CD14-positive monocyte (primary cell): ENCODE results near the gene MARS1. TPM values are rescaled to one million over a fixed set of nuclear protein-coding genes. Genes with fewer than 3 reads are reported as not detected.
A peak's percentile ranks its signal among the peaks of the same experiment; 100 is the strongest.

Experiments
- DNase-seq, 3 donors: peaks; one replicate each; pipeline ENCODE4 v3.0.0-alpha.2; 2011 to 2022
- H2AFZ ChIP-seq: 2 replicates; pipeline ENCODE4 v1.6.0; 2012; ENCODE audit warnings: mild to moderate bottlenecking, low read depth, low read length, inconsistent platforms; ENCODE audit not compliant: insufficient read depth, poor library complexity, severe bottlenecking
- H3K27ac ChIP-seq, 2 donors: 1 replicate in 1 of 2; 2 replicates in 1 of 2; pipeline ENCODE4 v1.5.1; 2012 to 2013; ENCODE audit warnings: low read length in 2 of 2, control low read depth in 1 of 2, inconsistent platforms in 1 of 2, low read depth in 1 of 2, mild to moderate bottlenecking in 1 of 2
- H3K27me3 ChIP-seq, 2 donors: one replicate each; pipeline versions ENCODE4 v1.6.0 to v1.6.1; 2011 to 2013; ENCODE audit warnings: low read length in 2 of 2; ENCODE audit not compliant: control insufficient read depth in 2 of 2, insufficient read depth in 2 of 2
- H3K36me3 ChIP-seq, 2 donors: replicated peaks in 1 of 2; 1 replicate in 1 of 2; 2 replicates in 1 of 2; pipeline versions ENCODE4 v1.5.1 to v1.6.1; 2012 to 2013; ENCODE audit warnings: low read length in 2 of 2, control low read depth in 1 of 2, inconsistent platforms in 1 of 2, mild to moderate bottlenecking in 1 of 2; ENCODE audit not compliant: insufficient read depth in 2 of 2, control insufficient read depth in 1 of 2
- H3K4me1 ChIP-seq, 2 donors: 1 replicate in 1 of 2; 2 replicates in 1 of 2; pipeline versions ENCODE4 v1.5.1 to v1.6.1; 2012 to 2013; ENCODE audit warnings: low read length in 2 of 2, control low read depth in 1 of 2, inconsistent platforms in 1 of 2, mild to moderate bottlenecking in 1 of 2, moderate library complexity in 1 of 2; ENCODE audit not compliant: insufficient read depth in 2 of 2, control insufficient read depth in 1 of 2
- H3K4me2 ChIP-seq: replicated peaks from 2 replicates; pipeline ENCODE3; 2012; ENCODE audit warnings: low read length, moderate library complexity, mild to moderate bottlenecking; ENCODE audit not compliant: poor library complexity, severe bottlenecking; ENCODE audit errors: extremely low read depth
- H3K4me3 ChIP-seq, 3 experiments: fragments of 200-600 bp in 1 of 3; sonication (generic) in 1 of 3; replicated peaks in 1 of 3; 1 replicate in 2 of 3; 2 replicates in 1 of 3; pipeline ENCODE4 v1.5.1; 2011 to 2013; ENCODE audit warnings: low read length in 3 of 3, mild to moderate bottlenecking in 3 of 3, control low read depth in 2 of 3, low read depth in 2 of 3, inconsistent platforms in 1 of 3, moderate library complexity in 1 of 3
- H3K79me2 ChIP-seq: 2 replicates; pipeline ENCODE4 v1.6.0; 2012; ENCODE audit warnings: mild to moderate bottlenecking, control low read depth, inconsistent platforms, low read length, moderate library complexity; ENCODE audit not compliant: insufficient read depth
- H3K9ac ChIP-seq: 2 replicates; pipeline ENCODE4 v1.6.0; 2017; ENCODE audit warnings: low read length, mild to moderate bottlenecking; ENCODE audit not compliant: insufficient read depth, poor library complexity, severe bottlenecking
- H3K9me3 ChIP-seq, 2 donors: replicated peaks in 1 of 2; 1 replicate in 1 of 2; 2 replicates in 1 of 2; pipeline versions ENCODE4 v1.5.1 to v1.6.1; 2012 to 2013; ENCODE audit warnings: low read length in 2 of 2, control low read depth in 1 of 2; ENCODE audit not compliant: control insufficient read depth in 1 of 2, insufficient read depth in 1 of 2
- H4K20me1 ChIP-seq: 2 replicates; pipeline ENCODE4 v1.6.0; 2012; ENCODE audit warnings: mild to moderate bottlenecking, low read length, control low read depth, moderate library complexity; ENCODE audit not compliant: insufficient read depth
- H3K27ac Mint-ChIP-seq, 7 donors: one replicate each; pipeline ENCODE4 v1.8.0; 2020; ENCODE audit warnings: mild to moderate bottlenecking in 7 of 7, mixed read lengths in 7 of 7, moderate library complexity in 6 of 7, inconsistent platforms in 2 of 7
- H3K27me3 Mint-ChIP-seq, 3 donors: one replicate each; pipeline ENCODE4 v1.8.0; 2021 to 2022; ENCODE audit warnings: low read depth in 3 of 3, mild to moderate bottlenecking in 3 of 3, mixed read lengths in 3 of 3, moderate library complexity in 3 of 3, inconsistent platforms in 1 of 3
- H3K36me3 Mint-ChIP-seq, 2 donors: one replicate each; pipeline ENCODE4 v1.8.0; 2020; ENCODE audit warnings: mixed read lengths in 2 of 2, inconsistent platforms in 1 of 2, mild to moderate bottlenecking in 1 of 2
- H3K4me1 Mint-ChIP-seq: one replicate; pipeline ENCODE4 v1.8.0; 2020; ENCODE audit warnings: mild to moderate bottlenecking, mixed read lengths
- H3K4me3 Mint-ChIP-seq, 2 donors: one replicate each; pipeline ENCODE4 v1.8.0; 2020; ENCODE audit warnings: mild to moderate bottlenecking in 2 of 2, mixed read lengths in 2 of 2, moderate library complexity in 1 of 2
- H3K9me3 Mint-ChIP-seq, 7 donors: one replicate each; pipeline ENCODE4 v1.8.0; 2020 to 2022; ENCODE audit warnings: mixed read lengths in 7 of 7, mild to moderate bottlenecking in 6 of 7, moderate library complexity in 6 of 7, inconsistent platforms in 2 of 7
- CTCF ChIP-seq: fragments of 200-600 bp; IDR thresholded peaks from one replicate; pipeline ENCODE4 v1.8.0; 2022; ENCODE audit warnings: antibody characterized with exemption, mild to moderate bottlenecking
- WGBS: methylation state at CpG from one replicate; pipeline ENCODE4 v1.1.5; 2013; ENCODE audit warnings: missing lambda C conversion rate; ENCODE audit not compliant: insufficient coverage; 5-methylcytosine and 5-hydroxymethylcytosine counted together
- intact Hi-C, 2 donors: fragments of 100-400 bp; cut with micrococcal nuclease; formaldehyde crosslinking; loops; one replicate each; pipeline versions ENCODE4 v1.15.0 to v1.15.1; 2023
- polyA plus RNA-seq, 3 donors: library from polyadenylated mRNA; depleted of rRNA in 1 of 3; unstranded in 2 of 3; stranded (reverse) in 1 of 3; fragments of 300-500 nt in 2 of 3; fragments of >200 nt in 1 of 3; fragmentation: Illumina TruSeq in 2 of 3; gene quantifications; 1 replicate in 2 of 3; 2 replicates in 1 of 3; pipeline ENCODE4 v1.2.3, GENCODE V29; 2012 to 2021

MARS1 gene
- polyA plus RNA-seq, 3 donors: 63.5 to 164 (median 79.8) TPM

GRCh38 chr12:57529831-57530230, 42.0 kb downstream of the MARS1 start:
- no peak overlapping the region for H3K4me3 ChIP-seq
- Mint-ChIP-seq H3K36me3 (peaks cover 81 to 98% of the 10 kb centered on the region in 2 donors), H3K4me3 (no peak overlapping the region), H3K4me1 (peaks cover 3% of the 10 kb centered on the region), H3K9me3 (peaks cover 0 to 2% (median 0%) of the 10 kb centered on the region in 7 donors), H3K27me3 (no peaks in the 10 kb centered on the region), H3K27ac (peak overlapping the region in 5 of 7 donors; percentile 32 to 72 (median 68))
- TF ChIP-seq CTCF: no peak
- intact Hi-C loops: no loop called here
- H3K4me2 ChIP-seq: no peak overlapping the region
- H3K9me3 ChIP-seq: no peaks in the 10 kb centered on the region
- no peak overlapping the region for H2AFZ ChIP-seq
- peak overlapping the region in 1 of 2 donors; percentile 49 for H3K27ac ChIP-seq
- no peak for DNase-seq
- H4K20me1 ChIP-seq: peaks cover 67% of the 10 kb centered on the region
- H3K27me3 ChIP-seq: no peaks in the 10 kb centered on the region
- peaks cover 92 to 99% of the 10 kb centered on the region in 2 donors for H3K36me3 ChIP-seq
- no CpG with 5 or more reads among the region's 6 CpGs for WGBS
- H3K9ac ChIP-seq: no peak overlapping the region
- peaks cover 28% of the 10 kb centered on the region for H3K79me2 ChIP-seq
- H3K4me1 ChIP-seq: peaks cover 0 to 7% of the 10 kb centered on the region in 2 donors

GRCh38 chr12:57530396-57531142, 42.7 kb downstream of the MARS1 start:
- Histone ChIP-seq H3K79me2 (peaks cover 20% of the 10 kb centered on the region), H2AFZ (no peak overlapping the region), H3K4me2 (no peak overlapping the region), H3K4me3 (no peak overlapping the region), H3K9ac (no peak overlapping the region), H3K4me1 (no peaks in the 10 kb centered on the region), H3K9me3 (no peaks in the 10 kb centered on the region), H3K27me3 (no peaks in the 10 kb centered on the region), H3K36me3 (peaks cover 92 to 99% of the 10 kb centered on the region in 2 donors), H4K20me1 (peaks cover 60% of the 10 kb centered on the region), H3K27ac (peak overlapping the region in 1 of 2 donors; percentile 49)
- Mint-ChIP-seq H3K4me3 (no peak overlapping the region), H3K9me3 (peaks cover 0 to 2% (median 0%) of the 10 kb centered on the region in 7 donors), H3K27me3 (no peaks in the 10 kb centered on the region), H3K27ac (peak overlapping the region in 3 of 7 donors; percentile 42 to 70 (median 68)), H3K36me3 (peaks cover 81 to 98% of the 10 kb centered on the region in 2 donors), H3K4me1 (no peaks in the 10 kb centered on the region)
- 100% methylated on average over 1 of the region's 5 CpGs for WGBS
- no peak for TF ChIP-seq CTCF
- intact Hi-C loops: no loop called here
- no peak for DNase-seq
